Activated CD4-positive, alpha-beta T cell treated with anti-CD3 and anti-CD28 coated beads, Interleukin-2, amount 50 U/mL, for 4 hours (primary cell): Measurements from ENCODE around the gene ACBD7.

Source experiments
- DNase-seq, 2 experiments: peaks; one replicate each; pipeline ENCODE4 v3.0.0-alpha.2; 2020

ACBD7 gene

GRCh38 chr10:15084502-15084922 lies 4.1 kb downstream of the ACBD7 start:
- DNase-seq, result no peak

GRCh38 chr10:15083674-15084501 lies 4.7 kb downstream of the ACBD7 start:
- DNase-seq, result no peak

GRCh38 chr10:15075421-15075820 lies 13.2 kb downstream of the ACBD7 start:
- DNase-seq, result no peak

DNA sequence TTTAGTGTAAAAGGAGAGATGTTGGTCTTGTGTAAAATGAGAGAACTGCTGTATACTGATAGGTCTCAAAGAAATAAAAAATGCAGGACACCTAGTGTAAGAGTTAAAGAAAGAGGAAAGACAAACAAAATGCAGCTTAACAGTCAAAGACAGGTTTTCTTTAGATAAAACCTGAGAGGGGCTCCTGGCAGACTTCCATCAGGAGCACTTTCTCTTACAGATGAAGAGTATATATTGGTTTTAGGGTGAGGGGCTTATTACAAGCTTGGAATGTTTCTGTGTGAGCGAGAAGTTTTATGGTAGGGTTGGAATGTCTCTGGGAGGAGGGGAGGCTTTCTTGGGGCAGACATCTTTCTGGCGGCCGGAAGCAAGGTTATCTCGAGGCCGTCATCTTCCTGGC lies 16.2 kb downstream of the ACBD7 start:
- DNase-seq, result no peak

DNA sequence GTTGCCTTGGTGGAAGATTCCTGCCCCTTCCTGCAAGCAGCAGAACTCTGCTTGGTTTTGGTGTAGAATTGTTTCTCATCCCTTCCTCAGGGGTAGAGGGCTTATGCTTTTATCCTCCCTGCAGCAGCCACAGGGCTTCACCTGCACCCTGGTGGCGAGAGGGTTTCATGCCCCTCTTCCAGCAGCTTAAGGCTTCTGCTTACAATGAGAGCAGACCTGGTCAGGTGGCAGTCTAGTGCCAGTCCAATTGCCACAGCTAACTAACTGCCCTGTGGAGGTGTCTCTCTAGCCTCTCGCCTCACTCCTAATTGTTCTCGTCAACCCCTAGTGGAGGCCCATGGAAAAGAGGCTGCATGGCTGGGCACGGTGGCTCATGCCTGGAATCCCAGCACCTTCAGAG lies 19.3 kb downstream of the ACBD7 start:
- DNase-seq, result no peak

- DNase-seq, result no peak
These were observed 19.8 kb downstream of the ACBD7 start for GRCh38 chr10:15068802-15069201.

- DNase-seq, result no peak
These were observed 21.4 kb downstream of the ACBD7 start for GRCh38 chr10:15067154-15067553.

DNA sequence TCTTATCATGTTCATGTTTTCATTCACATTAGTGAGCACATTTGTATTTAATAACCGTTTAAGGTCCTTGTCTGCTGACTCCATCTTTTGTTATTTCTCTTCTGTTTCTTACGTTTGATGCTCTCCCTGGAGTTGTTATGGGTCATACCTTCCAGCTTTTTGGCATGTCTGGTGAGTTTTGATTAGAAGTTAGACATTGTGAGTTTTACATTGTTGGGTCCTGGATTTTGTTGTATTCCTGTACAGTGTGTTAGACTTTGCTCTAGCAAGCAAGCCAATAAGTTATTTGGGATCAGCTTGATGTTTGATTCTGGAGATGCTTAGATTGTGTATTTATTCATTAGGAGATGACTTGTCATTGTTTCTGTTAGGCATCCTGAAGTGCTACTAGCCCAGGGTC lies 27.9 kb downstream of the ACBD7 start:
- no peak for DNase-seq

- no peak for DNase-seq
These were observed 28.7 kb downstream of the ACBD7 start for GRCh38 chr10:15059914-15060313.

DNA sequence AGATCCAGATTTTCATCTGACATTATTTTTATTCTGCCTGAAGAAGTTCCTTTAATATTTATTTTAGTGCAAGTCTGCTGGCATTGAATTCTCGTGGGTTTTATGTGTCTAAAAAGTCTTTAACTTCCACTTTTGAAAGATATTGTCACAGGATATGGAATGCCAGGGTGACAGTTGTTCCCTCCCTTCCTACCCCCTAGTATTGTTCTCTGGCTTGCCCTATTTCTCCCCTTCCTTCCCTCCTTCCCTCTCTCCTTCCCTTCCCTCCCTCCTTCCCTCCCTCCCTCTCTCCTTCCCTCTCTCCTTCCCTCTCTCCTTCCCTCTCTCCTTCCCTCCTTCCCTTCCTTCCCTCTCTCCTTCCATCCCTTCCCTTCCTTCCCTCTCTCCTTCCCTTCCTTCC lies 29.9 kb downstream of the ACBD7 start:
- no peak for DNase-seq

DNA sequence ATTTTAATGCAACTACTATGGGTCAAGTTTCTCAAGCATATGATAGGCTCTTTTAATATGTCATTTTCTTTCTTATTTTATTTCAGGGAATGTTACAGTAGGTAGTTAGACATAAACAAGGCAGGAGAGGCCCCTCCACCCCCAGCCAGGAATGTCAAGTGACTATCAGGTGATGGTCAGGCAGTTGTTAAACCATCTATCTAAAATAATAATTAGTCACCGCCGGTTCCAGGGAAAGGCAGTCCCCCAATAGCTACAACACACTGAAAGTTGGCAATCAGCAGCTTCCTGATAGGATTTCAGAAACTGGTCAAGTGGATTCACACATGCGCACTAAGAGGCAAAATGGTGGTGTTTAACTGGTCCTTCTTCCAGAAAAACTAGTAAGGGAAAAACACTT lies 35.5 kb downstream of the ACBD7 start:
- no peak for DNase-seq

DNA sequence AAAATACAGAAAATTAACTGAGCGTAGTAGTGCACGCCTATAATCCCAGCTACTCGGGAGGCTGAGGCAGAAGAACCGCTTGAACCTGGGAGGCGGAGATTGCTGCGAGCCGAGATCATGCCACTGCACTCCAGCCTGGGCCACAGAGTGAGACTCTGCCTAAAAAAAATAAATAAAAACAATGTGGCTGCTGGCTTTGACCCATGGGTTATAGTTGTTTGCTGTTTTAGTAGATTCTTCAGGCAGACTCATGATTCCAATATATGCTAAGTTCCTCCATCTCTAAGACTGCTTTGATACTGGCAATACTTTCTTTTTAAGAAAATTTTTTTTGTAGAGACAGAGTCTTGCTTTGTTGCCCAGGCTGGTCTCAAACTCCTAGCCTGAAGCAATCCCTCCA lies 36.5 kb downstream of the ACBD7 start:
- no peak for DNase-seq

GRCh38 chr10:15049533-15049932 lies 39.0 kb downstream of the ACBD7 start:
- no peak for DNase-seq

DNA sequence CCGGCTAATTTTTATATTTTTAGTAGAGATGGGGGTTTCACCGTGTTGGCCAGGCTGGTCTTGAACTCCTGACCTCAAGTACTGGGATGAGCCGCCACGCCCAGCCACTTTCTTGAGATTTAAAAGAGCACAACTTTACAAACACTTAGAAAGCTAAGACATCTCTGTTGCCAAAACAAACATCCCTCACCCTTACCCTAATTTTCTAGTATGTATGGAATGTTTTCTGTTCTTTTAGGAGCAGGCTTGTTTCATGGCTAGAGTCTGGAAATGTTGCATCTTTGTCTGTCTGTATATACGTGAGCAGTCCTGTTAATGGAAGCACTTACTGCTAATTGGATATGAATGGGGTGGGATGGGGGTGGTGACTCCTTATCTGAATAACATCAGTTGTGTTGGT lies 42.0 kb downstream of the ACBD7 start:
- DNase-seq, result no peak

DNA sequence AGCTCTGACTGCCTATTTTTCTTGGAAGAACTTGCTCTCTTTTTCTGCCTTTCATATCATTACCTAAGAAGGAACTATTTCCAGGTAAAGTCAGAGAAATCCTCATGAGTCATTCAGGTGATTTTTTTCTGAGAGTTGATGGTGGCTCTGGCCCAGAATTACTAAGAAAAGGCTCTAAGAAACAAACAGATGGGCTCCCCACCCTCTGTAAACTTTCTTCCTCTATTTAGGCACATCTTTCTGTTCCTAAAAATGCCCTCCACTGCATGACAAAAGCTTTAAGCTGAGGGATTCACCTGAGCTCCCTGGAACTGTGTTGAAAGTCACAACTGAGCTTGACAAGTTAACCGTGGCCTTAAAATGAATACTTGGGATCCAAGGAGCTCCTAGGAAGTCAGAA lies 43.2 kb downstream of the ACBD7 start:
- DNase-seq, result no peak

DNA sequence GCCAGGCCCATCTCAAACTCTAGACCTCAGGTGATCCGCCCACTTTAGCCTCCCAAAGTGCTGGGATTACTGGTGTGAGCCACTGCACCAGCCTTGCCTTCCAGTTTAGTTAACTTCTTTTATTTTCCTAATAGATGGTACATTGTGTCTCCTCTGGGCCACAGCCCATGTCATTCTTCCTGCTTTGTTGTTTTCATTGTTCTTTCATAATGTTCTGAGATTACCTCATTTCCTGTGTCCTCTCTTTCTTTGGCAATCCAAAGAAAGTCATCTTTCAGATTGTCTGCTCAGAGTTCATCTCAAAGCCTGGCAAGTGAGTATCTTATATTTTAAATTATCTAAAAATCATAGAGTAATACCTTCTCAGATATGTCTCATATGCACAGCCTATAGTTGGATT lies 44.9 kb downstream of the ACBD7 start, which contains the start of gene OLAH:
TSS of gene OLAH (plus strand) at position 270 of the 400 bp plus-strand sequence. CDS start 3,346 bp downstream, outside the sequence.
- DNase-seq, result no peak

DNA sequence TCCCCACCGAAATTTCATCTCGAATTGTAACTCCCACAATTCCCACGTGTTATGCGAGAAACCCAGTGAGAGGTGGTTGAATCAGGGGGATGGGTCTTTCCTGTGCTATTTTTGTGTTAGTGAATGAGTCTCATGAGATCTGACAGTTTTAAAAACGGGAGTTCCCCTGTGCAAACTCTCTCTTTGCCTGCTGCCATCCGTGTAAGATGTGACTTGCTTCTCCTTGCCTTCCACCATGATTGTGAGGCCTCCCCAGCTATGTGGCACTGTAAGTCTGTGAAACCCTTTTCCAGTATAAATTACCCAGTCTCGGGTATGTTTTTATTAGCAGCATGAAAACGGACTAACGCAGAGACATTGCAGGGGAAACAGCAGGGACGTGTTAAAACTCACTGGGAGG lies 50.2 kb downstream of the ACBD7 start:
- no peak for DNase-seq

DNA sequence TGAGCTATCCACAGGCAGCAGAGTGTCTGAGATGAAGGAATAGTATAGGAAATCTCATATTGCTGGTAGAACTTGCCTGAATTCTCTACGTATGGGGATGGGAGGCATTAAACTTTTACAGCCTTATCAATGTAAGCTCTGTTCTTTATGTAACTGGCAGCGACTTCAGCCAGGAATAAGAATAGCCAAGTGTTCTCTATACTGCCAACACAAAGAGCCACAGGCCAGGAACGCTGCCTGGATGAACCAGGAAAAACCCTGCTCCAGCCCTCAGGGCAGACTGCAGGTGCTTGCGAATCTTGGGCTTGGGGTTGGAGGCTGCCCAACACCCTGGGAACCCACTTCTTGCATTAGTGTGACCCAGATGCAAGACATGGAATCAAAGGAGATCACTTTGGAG lies 50.9 kb downstream of the ACBD7 start:
- DNase-seq, result no peak

- no peak for DNase-seq
These were observed 52.9 kb downstream of the ACBD7 start for GRCh38 chr10:15035385-15036301.

DNA sequence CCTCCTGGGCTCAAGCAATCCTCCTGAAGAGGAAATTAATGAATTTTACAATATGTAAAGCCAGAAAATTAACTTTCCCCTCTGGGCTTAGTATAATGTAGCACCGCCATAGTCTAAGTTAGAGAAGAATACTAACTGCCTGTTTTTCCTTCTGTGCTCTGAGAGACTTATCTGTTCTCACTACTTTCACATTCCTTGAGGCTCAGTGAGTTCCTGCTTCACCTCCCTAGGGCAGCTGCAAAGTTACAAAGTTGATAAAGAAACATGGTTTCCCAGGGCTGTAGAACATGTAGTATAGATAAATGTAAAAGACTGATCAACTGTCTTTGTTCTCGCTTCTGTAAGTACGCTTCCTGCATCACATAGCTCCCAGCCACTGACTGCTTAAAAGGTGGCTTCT lies 60.8 kb downstream of the ACBD7 start:
- no peak for DNase-seq
